H1 (cell line): ENCODE measurements around the gene NT5E. TPM values are rescaled to one million over a fixed set of nuclear protein-coding genes. Genes with fewer than 3 reads are reported as not detected.

Experiments
- CTCF ChIA-PET: fragments of 300-600 bp; sonication (Branson Sonifier 250); formaldehyde crosslinking; loops from one replicate; lab custom pipeline; 2021; ENCODE audit not compliant: partially characterized antibody; lab: Charles Lee
- POLR2A ChIA-PET: fragments of 300-600 bp; sonication (Branson Sonifier 250); formaldehyde crosslinking; loops from one replicate; lab custom pipeline; 2021; ENCODE audit warnings: inconsistent platforms; ENCODE audit not compliant: partially characterized antibody; lab: Charles Lee
- DNase-seq, 2 experiments: peaks; one replicate each; pipeline versions ENCODE4 v3.0.0 to v3.0.0-alpha.2; 2010 to 2022; ENCODE audit warnings: low spot score in 2 of 2, low read depth in 1 of 2, mixed read lengths in 1 of 2
- FAIRE-seq: peaks from 2 replicates; lab custom pipeline; 2011; peaks lifted over from hg19 to GRCh38; lab: Jason Lieb, UNC
- H2AFZ ChIP-seq: 2 replicates; pipeline ENCODE4 v1.8.1; 2012; ENCODE audit warnings: low read length, inconsistent platforms
- H2AK5ac ChIP-seq: 2 replicates; pipeline ENCODE4 v1.6.1; 2013; ENCODE audit warnings: low read depth, low read length
- H2BK120ac ChIP-seq: replicated peaks from 2 replicates; pipeline ENCODE3; 2013; ENCODE audit warnings: low read depth, low read length, inconsistent platforms
- H2BK12ac ChIP-seq: 2 replicates; pipeline ENCODE4 v1.6.1; 2013; ENCODE audit warnings: low read depth, low read length
- H2BK15ac ChIP-seq: 2 replicates; pipeline ENCODE4 v1.6.1; 2013; ENCODE audit warnings: low read length
- H2BK20ac ChIP-seq: 2 replicates; pipeline ENCODE4 v1.6.1; 2013; ENCODE audit warnings: low read length
- H2BK5ac ChIP-seq: 2 replicates; pipeline ENCODE4 v1.6.1; 2013; ENCODE audit warnings: low read depth, low read length
- H3K14ac ChIP-seq: 2 replicates; pipeline ENCODE4 v1.6.1; 2013; ENCODE audit warnings: inconsistent platforms; ENCODE audit not compliant: insufficient read length
- H3K18ac ChIP-seq: 2 replicates; pipeline ENCODE4 v1.6.1; 2013; ENCODE audit warnings: low read length; ENCODE audit errors: extremely low read depth
- H3K23ac ChIP-seq: 2 replicates; pipeline ENCODE4 v1.6.1; 2013; ENCODE audit warnings: inconsistent platforms; ENCODE audit not compliant: insufficient read length
- H3K23me2 ChIP-seq: 2 replicates; pipeline ENCODE4 v1.6.1; 2013; ENCODE audit warnings: low read depth, low read length
- H3K27ac ChIP-seq: 2 replicates; pipeline ENCODE4 v1.6.1; 2011; ENCODE audit warnings: low read depth, low read length, inconsistent platforms
- H3K27me3 ChIP-seq, 4 experiments: replicated peaks in 1 of 4; 1 replicate in 1 of 4; 2 replicates in 3 of 4; pipeline versions ENCODE4 v1.6.1 to v1.8.1; 2011 to 2013; ENCODE audit warnings: low read length in 3 of 4, mild to moderate bottlenecking in 3 of 4, inconsistent platforms in 2 of 4, mixed read lengths in 2 of 4, moderate library complexity in 1 of 4; ENCODE audit not compliant: control insufficient read depth in 3 of 4, insufficient read depth in 3 of 4; ENCODE audit errors: extremely low read depth in 1 of 4
- H3K36me3 ChIP-seq, 4 experiments: 2 replicates each; pipeline versions ENCODE4 v1.6.1 to v1.8.1; 2011 to 2013; ENCODE audit warnings: mild to moderate bottlenecking in 4 of 4, low read length in 3 of 4, moderate library complexity in 2 of 4, control low read depth in 1 of 4, inconsistent platforms in 1 of 4; ENCODE audit not compliant: insufficient read depth in 4 of 4, control insufficient read depth in 2 of 4
- H3K4ac ChIP-seq: replicated peaks from 2 replicates; pipeline ENCODE3; 2013; ENCODE audit warnings: low read length, low read depth, mixed read lengths, inconsistent platforms; ENCODE audit not compliant: insufficient read length
- H3K4me1 ChIP-seq, 4 experiments: replicated peaks in 1 of 4; 1 replicate in 1 of 4; 2 replicates in 3 of 4; pipeline versions ENCODE4 v1.6.1 to v1.8.1; 2011 to 2013; ENCODE audit warnings: low read length in 3 of 4, inconsistent platforms in 2 of 4, mixed read lengths in 1 of 4; ENCODE audit not compliant: insufficient read depth in 4 of 4, control insufficient read depth in 3 of 4
- H3K4me2 ChIP-seq, 2 experiments: 2 replicates each; pipeline versions ENCODE4 v1.6.1 to v1.8.1; 2011 to 2013; ENCODE audit warnings: low read depth in 2 of 2, low read length in 2 of 2, control low read depth in 1 of 2, inconsistent platforms in 1 of 2, mild to moderate bottlenecking in 1 of 2; ENCODE audit not compliant: insufficient read depth in 1 of 2
- H3K4me3 ChIP-seq, 4 experiments: fragments of 200-600, 300-600 bp in 1 of 4; sonication (generic), shearing (Covaris generic), sonication (Bioruptor Twin) in 1 of 4; 2 replicates each; pipeline versions ENCODE4 v1.5.1 to v1.8.1; 2011 to 2016; ENCODE audit warnings: low read length in 4 of 4, low read depth in 3 of 4, control low read depth in 2 of 4, inconsistent platforms in 2 of 4, mild to moderate bottlenecking in 2 of 4, mixed read lengths in 1 of 4, moderate library complexity in 1 of 4; ENCODE audit not compliant: insufficient read depth in 2 of 4; ENCODE audit errors: extremely low read depth in 1 of 4
- H3K56ac ChIP-seq: replicated peaks from 2 replicates; pipeline ENCODE3; 2013; ENCODE audit warnings: low read depth, mild to moderate bottlenecking, mixed read lengths, low read length, inconsistent platforms; ENCODE audit not compliant: insufficient read length
- H3K79me1 ChIP-seq: 2 replicates; pipeline ENCODE4 v1.6.1; 2013; ENCODE audit warnings: low read depth, low read length, control low read depth
- H3K79me2 ChIP-seq, 2 experiments: 2 replicates each; pipeline versions ENCODE4 v1.6.1 to v1.8.1; 2012 to 2013; ENCODE audit warnings: low read length in 2 of 2, mild to moderate bottlenecking in 2 of 2, inconsistent platforms in 1 of 2; ENCODE audit not compliant: insufficient read depth in 2 of 2, control insufficient read depth in 1 of 2
- H3K9ac ChIP-seq, 4 experiments: replicated peaks in 1 of 4; 1 replicate in 1 of 4; 2 replicates in 3 of 4; pipeline versions ENCODE4 v1.6.1 to v1.8.1; 2011 to 2013; ENCODE audit warnings: low read depth in 3 of 4, low read length in 3 of 4, control low read depth in 2 of 4, mild to moderate bottlenecking in 2 of 4, moderate library complexity in 2 of 4, inconsistent platforms in 1 of 4; ENCODE audit errors: extremely low read depth in 1 of 4
- H3K9me3 ChIP-seq, 2 experiments: 2 replicates each; pipeline versions ENCODE4 v1.6.1 to v1.8.1; 2012 to 2013; ENCODE audit warnings: mild to moderate bottlenecking in 2 of 2, moderate library complexity in 2 of 2, control low read depth in 1 of 2, inconsistent platforms in 1 of 2, low read depth in 1 of 2, low read length in 1 of 2, mixed read lengths in 1 of 2; ENCODE audit not compliant: insufficient read depth in 2 of 2
- H4K20me1 ChIP-seq, 2 experiments: replicated peaks in 1 of 2; 2 replicates each; pipeline versions ENCODE3 to v1.8.1; 2011 to 2013; ENCODE audit warnings: inconsistent platforms in 2 of 2, low read length in 2 of 2, mild to moderate bottlenecking in 1 of 2; ENCODE audit not compliant: insufficient read depth in 2 of 2, control insufficient read depth in 1 of 2
- H4K5ac ChIP-seq: 2 replicates; pipeline ENCODE4 v1.6.1; 2013; ENCODE audit warnings: low read length, low read depth, mixed read lengths, inconsistent platforms; ENCODE audit not compliant: insufficient read length
- H4K8ac ChIP-seq: 2 replicates; pipeline ENCODE4 v1.8.0; 2013; ENCODE audit warnings: mild to moderate bottlenecking, moderate library complexity, low read length, inconsistent platforms; ENCODE audit not compliant: insufficient read depth; ENCODE audit errors: extremely low read depth
- H4K91ac ChIP-seq: replicated peaks from 2 replicates; pipeline ENCODE3; 2013; ENCODE audit warnings: low read length, mixed read lengths, inconsistent platforms; ENCODE audit not compliant: insufficient read length
- CHD1 ChIP-seq: IDR thresholded peaks from 2 replicates; pipeline ENCODE4 v1.6.1; 2012; ENCODE audit warnings: low read depth, low read length, improper control_type of control experiment
- E2F6 ChIP-seq: IDR thresholded peaks from 2 replicates; pipeline ENCODE4 v1.6.1; 2012; ENCODE audit warnings: inconsistent platforms
- EGR1 ChIP-seq: IDR thresholded peaks from 2 replicates; pipeline ENCODE4 v1.6.1; 2011; ENCODE audit warnings: low read depth, low read length, borderline replicate concordance
- EZH2 ChIP-seq: fragments of 200-600 bp; sonication (generic); IDR thresholded peaks from 2 replicates; pipeline ENCODE4 v1.7.1; 2012; ENCODE audit warnings: low read depth, mild to moderate bottlenecking, moderate library complexity, low read length, inconsistent platforms; ENCODE audit not compliant: severe bottlenecking
- PHF8 ChIP-seq: fragments of 200-600 bp; sonication (generic); conservative IDR thresholded peaks from 2 replicates; pipeline ENCODE4 v1.7.1; 2012; ENCODE audit warnings: low read depth, mild to moderate bottlenecking, inconsistent platforms, low read length, moderate library complexity
- SAP30 ChIP-seq: fragments of 300-600 bp; sonication (generic); IDR thresholded peaks from 2 replicates; pipeline ENCODE4 v1.7.1; 2012; ENCODE audit warnings: low read length, moderate library complexity, mild to moderate bottlenecking, inconsistent platforms; ENCODE audit not compliant: insufficient read depth, insufficient replicate concordance
- SIN3A ChIP-seq, 2 experiments: IDR thresholded peaks in 1 of 2; conservative IDR thresholded peaks in 1 of 2; 2 replicates each; pipeline ENCODE4 v1.6.1; 2011 to 2012; ENCODE audit warnings: low read length in 2 of 2, improper control_type of control experiment in 1 of 2, low read depth in 1 of 2, mild to moderate bottlenecking in 1 of 2
- SIRT6 ChIP-seq: IDR thresholded peaks from one replicate; pipeline ENCODE4 v1.7.1; 2012; ENCODE audit warnings: low read length, inconsistent platforms
- SP1 ChIP-seq: IDR thresholded peaks from 2 replicates; pipeline ENCODE4 v1.6.1; 2011; ENCODE audit warnings: low read depth, low read length
- SRF ChIP-seq: IDR thresholded peaks from 2 replicates; pipeline ENCODE4 v1.6.1; 2011; ENCODE audit warnings: mild to moderate bottlenecking, low read depth, low read length, moderate library complexity
- TEAD4 ChIP-seq: IDR thresholded peaks from 2 replicates; pipeline ENCODE4 v1.6.1; 2012; ENCODE audit warnings: low read depth, low read length, inconsistent platforms, mixed read lengths
- WGBS, 2 experiments: shearing (Covaris generic) in 1 of 2; methylation state at CpG; one replicate each; pipeline versions ENCODE4 v1.1.6 to v1.1.7; 2013 to 2015; ENCODE audit warnings: low lambda C conversion rate in 2 of 2, mixed read lengths in 2 of 2, inconsistent platforms in 1 of 2, low coverage in 1 of 2, missing lambda C conversion rate in 1 of 2; ENCODE audit not compliant: insufficient replicate concordance in 2 of 2, insufficient coverage in 1 of 2, insufficient read length in 1 of 2; ENCODE audit errors: extremely low coverage in 1 of 2, missing lambda C conversion rate in 1 of 2; 5-methylcytosine and 5-hydroxymethylcytosine counted together
- polyA plus RNA-seq, 7 experiments: library from polyadenylated mRNA; depleted of rRNA in 3 of 7; stranded (reverse) in 5 of 7; unstranded in 2 of 7; fragments of >200 nt in 5 of 7; fragments of 200-250 nt in 2 of 7; gene quantifications; 1 replicate in 5 of 7; 2 replicates in 1 of 7; 4 replicates in 1 of 7; pipeline versions ENCODE4 v1.2.1 to v1.2.3, GENCODE V29; 2011 to 2013; ENCODE audit warnings: missing spikeins in 2 of 7, mixed read lengths in 2 of 7
- total RNA-seq: library from RNA; stranded (reverse); fragmentation: NEBNext Ultra II Directional; extraction: Animal tissue kit (Norgen Biotek cat#: 25700); gene quantifications from 2 replicates; pipeline ENCODE4 v1.2.1, GENCODE V29; 2021

Gene NT5E
- total and polyA plus RNA-seq, 2 of the 8 experiments (the other 6 are each of a cell fraction or from before 2014, with no cell fraction given): 0.74 to 1.5 TPM

DNA sequence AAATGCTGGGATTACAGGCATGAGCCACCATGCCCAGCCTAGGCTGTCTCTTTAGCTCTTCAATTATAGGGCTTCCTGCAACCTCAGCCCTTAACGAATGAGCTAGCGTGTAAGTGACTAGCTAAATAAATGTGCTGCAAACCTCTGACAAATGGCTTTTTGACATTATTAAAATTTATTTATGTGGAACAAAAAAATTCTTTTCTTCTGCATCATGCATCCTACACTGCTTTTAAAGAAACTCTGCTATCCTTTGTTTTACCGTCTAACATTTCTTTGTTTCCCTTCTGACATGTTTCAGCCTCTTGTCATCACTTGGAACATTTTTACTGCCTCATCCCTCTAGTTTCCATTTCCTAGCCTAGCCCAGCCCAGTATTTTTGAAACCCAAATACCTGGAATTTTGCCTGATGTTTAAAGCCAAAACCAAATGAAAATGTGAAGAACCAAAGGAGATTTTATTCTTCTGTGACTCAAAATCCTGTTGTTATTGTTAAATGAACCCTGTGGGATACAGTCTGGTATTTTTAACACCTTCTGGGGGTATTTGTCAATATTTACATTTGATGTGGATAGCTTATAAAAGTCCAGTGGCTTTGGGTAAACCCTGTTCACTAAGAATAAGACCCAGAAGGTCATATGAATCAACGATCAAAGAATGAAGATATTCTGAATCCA lies 9.5 kb downstream of the NT5E start:
- Histone ChIP-seq H4K5ac (no peak overlapping the region), H2AFZ (no peak overlapping the region), H3K36me3 (no peaks in the 10 kb centered on the region), H3K4me3 (no peak overlapping the region; a peak in 1 of 8 replicates), H2BK5ac (no peak overlapping the region), H3K23ac (no peak overlapping the region), H3K79me2 (no peaks in the 10 kb centered on the region), H3K27ac (no peak overlapping the region), H4K91ac (no peak overlapping the region), H2BK120ac (peak overlapping the region; percentile 5), H3K9ac (no peak overlapping the region), H3K23me2 (no peaks in the 10 kb centered on the region), H3K27me3 (no peaks in the 10 kb centered on the region), H2BK20ac (no peak overlapping the region), H2BK12ac (no peak overlapping the region), H4K8ac (no peak overlapping the region), H3K9me3 (no peaks in the 10 kb centered on the region), H4K20me1 (no peaks in the 10 kb centered on the region), H3K79me1 (no peaks in the 10 kb centered on the region), H3K4me1 (peaks cover 0 to 10% (median 3%) of the 10 kb centered on the region in 4 experiments; a peak in 4 of 7 replicates), H3K56ac (no peak overlapping the region), H2AK5ac (no peak overlapping the region), H2BK15ac (no peak overlapping the region), H3K18ac (no peak overlapping the region), H3K4ac (no peak overlapping the region), H3K4me2 (peak overlapping the region in 1 of 2 experiments; percentile 14; a peak in 1 of 4 replicates), H3K14ac (no peak overlapping the region)
- WGBS, 2 experiments: 78% methylated on average over 4 of the region's 4 CpGs; no CpG with 5 or more reads in 1 of the 2 experiments
- DNase-seq (no peak), FAIRE-seq (no peak)
- ChIA-PET POLR2A (interaction anchor here (0.6 to 2.7 kb wide), 3 partner anchors 10 to 1134 kb away, joined by 3 to 15 read pairs (median 3); partner anchors contain the start of gene NT5E), CTCF (interaction anchor here (0.7 to 3.4 kb wide), 4 partner anchors 9 to 104 kb away, joined by 3 to 22 read pairs (median 4); partner anchors contain the start of gene NT5E)
- TF ChIP-seq EGR1: no peak
- no peak for TF ChIP-seq SRF
- no peak for TF ChIP-seq PHF8
- no peak for TF ChIP-seq SP1
- TF ChIP-seq SIRT6: no peak
- TF ChIP-seq EZH2: no peak
- no peak for TF ChIP-seq CHD1
- no peak for TF ChIP-seq E2F6
- TF ChIP-seq SIN3A (conservative IDR thresholded peaks at IDR 0.05 in 1 of 2, IDR thresholded peaks at IDR 0.05 in 1 of 2; ENCODE audit: low read depth in 1 of 2, low read length in 2 of 2): no peak
- no peak for TF ChIP-seq SAP30
- no peak for TF ChIP-seq TEAD4
